HG03108 (cell line): Measurements from ENCODE around the gene PRR14.
"Not testable (repeated sequence)": the region's sequence is repeated elsewhere in the genome, so short reads cannot be mapped to it uniquely, and the experiment has no call there.

Experiments used
- ATAC-seq: cut with Tn5 transposase; IDR thresholded peaks from one replicate; pipeline ENCODE4 v1.9.1; 2021; ENCODE audit warnings: moderate library complexity; ENCODE audit not compliant: unreplicated experiment

The PRR14 gene

DNA sequence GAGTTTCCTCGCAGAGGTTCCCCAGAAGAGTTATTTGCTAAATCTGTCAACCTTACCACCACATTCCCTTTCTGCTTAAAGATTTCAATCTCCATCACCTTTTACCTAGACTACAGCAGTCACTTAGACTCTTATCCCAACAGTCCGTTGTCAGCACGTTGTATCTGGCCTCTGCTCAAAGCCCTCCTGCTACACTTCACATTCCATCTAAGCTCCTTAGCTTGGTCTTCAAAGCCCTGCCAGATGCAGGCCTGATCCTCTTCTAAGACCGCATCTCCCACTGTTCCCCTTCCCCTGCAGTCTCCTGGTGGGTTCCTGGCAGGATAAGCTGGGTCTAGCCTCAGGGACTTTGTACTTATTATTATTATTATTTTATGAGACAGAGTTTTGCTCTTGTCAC lies 37.9 kb downstream of the PRR14 start:
- ATAC-seq: no peak

DNA sequence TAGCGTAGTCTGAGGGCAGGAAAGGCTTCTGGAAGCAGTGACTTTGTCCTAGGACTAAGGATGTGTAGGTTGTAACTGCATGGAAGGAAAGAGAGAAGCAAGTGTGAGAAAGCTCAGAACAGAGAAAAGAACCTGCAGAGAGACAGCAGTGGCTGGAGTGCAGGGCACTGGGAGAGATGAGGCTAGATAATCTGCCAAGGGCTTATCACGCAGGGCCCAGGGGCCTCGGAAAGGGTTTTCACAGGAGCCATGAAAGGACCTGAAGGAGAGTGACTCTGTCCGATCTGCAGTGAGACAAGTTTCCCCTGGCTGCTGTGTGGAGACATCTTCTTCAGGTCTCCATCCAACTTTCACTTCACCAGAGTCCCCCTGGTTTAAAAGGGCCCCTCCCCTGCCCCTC lies 41.1 kb downstream of the PRR14 start:
- no peak for ATAC-seq

DNA sequence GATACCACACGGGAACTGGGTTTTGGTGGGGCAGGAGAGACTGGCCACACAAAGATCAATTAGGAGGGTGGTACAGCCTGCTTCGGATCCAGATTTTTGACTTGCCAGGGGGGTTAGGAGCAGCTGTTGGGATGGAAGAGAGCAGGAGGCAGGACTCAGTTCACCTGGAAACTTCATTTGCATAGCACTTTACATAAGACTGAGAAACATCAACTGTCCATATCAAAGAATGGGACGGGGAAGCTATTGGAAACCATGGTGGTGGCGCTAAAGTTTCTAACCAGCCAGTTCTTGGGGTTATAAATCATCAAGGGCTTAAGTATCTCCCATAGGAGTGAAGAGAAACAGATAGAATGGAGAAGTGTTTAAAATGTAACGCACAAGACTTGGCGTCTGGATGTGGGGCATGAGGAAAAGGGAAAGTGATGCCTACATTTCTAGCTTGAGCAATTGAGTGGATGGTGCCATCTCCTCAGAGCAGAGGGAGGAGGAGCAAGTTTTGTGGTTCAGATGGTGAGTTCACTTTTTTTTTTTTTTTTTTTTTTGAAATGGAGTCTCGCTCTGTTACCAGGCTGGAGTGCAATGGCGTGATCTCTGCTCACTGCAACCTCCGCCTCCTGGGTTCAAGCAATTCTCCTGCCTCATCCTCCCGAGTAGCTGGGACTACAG lies 41.8 kb downstream of the PRR14 start:
- ATAC-seq: no peak

DNA sequence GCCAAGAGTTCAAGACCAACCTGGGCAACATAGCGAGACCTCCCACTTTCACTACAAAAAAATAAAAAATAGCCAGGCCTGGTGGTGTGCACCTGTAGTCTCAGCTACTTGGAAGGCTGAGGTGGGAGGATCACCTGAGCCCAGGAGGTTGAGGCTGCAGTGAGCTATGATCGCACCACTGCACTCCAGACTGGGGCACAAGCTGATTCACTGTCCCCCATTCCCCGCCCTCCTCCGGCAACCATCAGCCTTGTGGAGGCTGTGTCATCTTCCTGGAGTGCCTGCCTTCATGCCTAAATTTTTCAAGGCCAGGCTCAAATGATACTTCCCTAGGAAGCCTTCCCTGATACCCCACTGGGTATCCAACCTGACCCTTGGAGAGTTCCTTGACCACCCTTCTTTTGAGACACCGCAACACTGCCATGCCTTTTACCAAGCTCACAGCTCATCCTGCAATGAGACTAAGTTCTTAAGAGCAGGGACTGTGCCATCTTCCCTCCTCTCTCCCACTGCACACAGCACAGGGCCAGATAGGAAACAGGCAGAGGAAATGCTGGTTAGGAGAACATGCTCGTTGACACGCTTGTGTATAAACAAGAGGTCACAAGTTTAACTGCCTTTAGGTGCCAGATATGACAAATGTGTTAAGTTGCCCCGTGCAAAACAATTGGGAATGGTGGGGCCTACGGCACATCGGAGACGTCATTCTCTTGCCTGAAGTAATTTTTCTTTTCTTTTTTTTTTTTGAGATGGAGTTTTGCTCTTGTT lies 44.4 kb downstream of the PRR14 start:
- ATAC-seq: no peak

DNA sequence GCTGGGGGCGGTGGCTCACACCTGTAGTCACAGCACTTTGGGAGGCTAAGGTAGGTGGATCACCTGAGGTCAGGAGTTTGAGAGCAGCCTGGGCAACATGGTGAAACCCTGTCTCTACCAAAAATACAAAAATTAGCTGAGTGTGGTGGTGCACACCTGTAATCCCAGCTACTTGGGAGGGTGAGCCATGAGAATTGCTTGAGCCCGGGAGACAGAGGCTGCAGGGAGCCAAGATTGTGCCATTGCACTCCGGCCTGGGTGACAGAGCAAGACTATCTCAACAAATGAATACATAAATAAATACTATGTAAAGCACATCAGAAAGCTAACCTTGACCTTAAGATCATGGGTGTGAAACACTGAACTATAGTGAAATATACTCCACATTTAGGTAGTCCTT lies 45.9 kb downstream of the PRR14 start:
- not testable (repeated sequence) for ATAC-seq

DNA sequence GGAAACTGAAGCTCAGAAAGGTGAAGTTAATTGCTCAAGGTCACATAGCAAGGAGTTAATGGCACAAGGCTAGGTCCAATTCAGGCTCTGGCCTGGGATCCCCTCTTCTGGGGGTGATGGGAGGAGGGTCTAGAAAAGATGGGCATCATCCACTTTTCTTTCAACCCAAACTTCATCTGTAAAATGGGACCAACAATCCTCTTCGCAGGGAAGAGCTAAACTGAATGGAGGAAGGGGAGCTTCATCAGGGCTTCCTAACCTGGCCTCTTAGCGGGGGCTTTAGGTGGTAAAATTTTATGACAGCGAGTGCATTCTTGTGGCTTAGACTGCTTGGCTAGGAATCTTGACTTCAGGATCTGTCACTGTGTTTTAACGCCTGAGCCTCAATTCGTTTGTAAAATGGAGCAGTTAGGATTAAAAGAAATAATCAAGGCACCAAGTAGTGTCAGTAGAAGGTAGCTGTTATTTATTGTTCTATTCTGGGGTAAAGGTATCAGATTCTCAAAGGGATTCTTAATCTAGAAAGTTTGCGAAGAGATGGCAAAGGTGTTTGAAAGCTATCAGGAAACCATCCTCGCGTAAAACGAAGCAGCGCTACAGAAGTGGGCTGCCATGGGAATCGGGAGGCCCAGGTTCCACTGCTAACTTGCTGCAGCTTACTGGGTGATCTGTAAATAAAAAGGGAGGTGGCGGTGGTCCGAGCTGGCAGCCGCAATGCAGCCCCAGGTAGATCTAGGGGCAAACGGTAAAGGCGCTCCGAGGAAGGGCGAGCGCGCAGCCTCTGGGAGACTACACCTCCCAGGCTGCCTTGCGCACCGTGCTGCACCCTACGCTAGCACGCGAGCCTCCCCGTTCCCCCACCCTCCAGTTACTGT lies 46.7 kb downstream of the PRR14 start:
- ATAC-seq: peak; percentile 79

DNA sequence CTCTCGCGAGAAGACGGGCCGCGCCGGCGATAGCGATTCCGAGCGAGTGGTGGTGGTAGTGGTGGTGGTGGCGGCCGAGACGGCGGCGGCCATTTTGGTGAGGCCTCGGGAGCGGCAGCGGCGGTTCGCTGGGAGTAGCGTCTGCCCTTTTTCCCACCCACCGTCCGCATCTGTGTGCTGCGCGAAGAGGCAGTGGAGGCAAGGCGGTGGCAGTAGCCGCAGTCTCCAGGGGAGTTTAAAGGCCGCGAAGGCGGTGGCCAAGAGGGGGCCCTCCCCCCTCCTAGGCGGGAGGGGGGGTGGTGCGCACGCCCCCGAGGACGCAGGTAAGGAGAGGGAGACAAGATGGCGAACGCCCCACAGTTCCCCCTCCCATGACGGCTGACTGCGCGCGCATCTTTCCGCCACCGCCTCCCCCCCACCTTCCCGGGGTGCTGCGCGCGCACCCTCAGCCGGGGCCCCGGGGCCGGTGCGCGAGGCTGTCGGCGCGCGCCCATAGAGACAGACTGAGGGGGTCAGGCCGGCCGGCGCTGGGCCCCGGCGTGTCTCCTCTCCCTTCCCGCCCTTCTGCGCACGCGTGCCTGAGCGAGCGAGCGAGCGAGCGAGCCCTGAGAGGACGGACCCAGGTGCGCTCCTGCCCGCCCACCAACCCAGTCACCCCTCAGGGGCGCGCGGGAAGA lies 47.5 kb downstream of the PRR14 start:
- ATAC-seq: peak; percentile 54

DNA sequence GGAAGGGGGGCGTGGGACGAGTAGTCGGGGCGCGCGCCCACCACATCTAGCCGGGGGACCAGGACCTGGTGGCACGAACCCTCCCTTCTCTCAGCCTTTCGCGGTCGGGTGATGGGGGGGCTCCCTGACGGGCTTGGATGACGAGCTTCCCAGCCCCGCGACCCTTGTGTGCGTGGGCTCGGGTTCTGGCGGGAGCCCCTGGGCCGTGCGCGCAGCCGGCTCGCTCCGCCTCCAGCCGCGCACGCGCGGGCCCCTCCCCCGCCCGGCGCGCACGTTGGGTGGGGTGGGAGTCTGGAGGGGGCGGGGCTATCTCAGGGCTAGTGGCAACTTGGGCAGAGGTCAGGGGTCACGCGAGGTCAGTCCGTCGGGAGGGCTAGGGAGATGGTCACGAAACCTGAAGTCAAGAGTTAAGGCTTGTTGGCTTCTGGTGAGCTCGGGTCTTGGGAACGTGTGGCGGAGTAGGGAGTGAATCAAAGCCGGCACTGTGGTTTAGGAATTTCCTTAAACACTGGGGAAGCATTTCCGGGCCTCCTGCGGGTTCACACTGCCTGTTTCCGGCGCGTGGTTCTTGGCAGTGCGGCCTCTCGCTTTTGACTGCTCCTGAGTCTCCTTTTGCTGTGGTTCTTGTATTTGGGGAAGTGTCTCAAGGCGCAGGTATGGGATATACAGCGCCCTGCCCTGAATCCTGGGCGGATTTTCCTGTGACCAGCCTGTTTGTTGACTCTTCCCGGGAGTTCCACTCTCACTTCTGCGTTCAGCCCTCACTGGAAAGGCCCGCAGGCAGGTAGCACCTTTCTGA lies 48.3 kb downstream of the PRR14 start, which contains the start of gene SRCAP:
SRCAP (plus strand) TSS at position 356 of the 799 bp plus-strand sequence. CDS start 1,654 bp downstream, outside the sequence.
- ATAC-seq: peak; percentile 19

DNA sequence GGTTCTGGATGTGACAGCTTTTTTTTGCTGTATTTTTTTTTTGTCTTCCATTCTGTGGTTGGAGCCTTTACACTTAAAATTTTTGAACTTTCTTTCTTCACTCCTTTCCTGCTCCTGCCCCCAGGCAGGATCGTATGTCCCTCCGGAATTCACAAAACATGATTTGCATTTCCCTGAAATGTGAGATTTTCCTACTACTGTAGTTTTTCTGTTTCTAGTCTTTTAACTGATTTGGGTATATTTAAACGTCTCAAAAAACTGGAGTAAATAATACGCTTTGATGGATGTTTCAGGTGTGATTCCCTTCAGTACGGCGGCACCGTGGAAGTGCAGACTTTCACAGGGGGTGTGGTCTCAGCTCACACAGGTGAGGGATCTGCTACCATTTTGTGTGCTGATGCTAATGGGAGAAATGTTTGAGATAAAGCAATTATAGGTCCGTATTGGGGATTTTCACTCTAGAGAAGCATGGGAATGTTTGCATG lies 48.9 kb downstream of the PRR14 start:
- no peak for ATAC-seq

DNA sequence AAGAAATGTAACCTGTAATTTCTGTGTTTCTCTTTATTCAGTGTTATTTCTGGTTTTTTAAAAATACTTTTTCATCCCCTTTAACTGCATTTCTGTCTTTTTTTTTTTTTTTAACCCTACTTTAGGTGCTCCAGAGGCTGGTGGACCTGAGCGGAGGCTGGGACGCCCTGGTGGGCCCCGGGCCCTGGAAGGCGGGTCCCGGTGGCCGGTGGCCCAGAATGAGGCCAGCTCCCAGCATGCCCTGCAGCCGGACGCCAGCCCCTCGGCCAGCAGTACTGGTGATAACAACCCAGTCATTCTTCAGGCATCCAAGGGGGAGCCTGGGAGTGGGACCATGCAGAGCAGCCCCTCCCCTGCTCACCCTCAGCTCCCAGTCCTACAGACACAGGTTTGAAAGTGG lies 49.7 kb downstream of the PRR14 start:
- ATAC-seq: no peak

DNA sequence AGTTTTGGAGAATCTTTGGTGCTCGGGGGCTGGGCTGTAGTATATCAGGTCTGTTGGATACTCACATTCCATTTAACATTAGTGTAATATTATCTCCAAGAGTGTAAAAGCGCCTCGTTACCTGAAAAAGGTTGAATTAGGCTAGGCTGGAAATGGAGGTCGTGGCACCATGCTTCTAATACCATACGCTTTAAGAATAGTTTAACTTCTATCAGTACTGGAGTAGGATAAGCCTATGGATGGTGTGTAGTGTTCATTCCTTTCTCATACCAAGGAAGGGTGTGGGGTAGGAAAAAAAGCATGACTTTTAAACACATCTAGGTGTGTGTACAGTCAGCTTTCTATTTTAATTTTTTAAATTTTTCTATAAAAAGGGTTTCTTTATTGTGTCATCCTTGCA lies 50.2 kb downstream of the PRR14 start:
- ATAC-seq: no peak

DNA sequence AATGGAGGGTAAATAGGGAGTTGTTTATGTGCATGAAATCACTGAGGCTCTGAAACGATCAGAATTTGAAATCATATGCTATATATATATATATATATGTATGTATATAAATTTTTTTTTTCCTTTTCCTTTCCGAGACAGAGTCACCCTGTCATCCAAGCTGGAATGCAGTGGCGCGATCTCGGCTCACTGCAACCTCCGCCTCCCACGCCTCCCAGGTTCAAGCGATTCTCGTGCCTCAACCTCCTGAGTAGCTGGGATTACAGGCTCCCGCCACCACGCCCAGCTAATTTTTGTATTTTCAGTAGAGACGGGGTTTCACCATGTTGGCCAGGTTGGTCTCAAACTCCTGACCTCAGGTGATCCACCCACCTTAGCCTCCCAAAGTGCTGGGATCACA lies 52.3 kb downstream of the PRR14 start:
- not testable (repeated sequence) for ATAC-seq

DNA sequence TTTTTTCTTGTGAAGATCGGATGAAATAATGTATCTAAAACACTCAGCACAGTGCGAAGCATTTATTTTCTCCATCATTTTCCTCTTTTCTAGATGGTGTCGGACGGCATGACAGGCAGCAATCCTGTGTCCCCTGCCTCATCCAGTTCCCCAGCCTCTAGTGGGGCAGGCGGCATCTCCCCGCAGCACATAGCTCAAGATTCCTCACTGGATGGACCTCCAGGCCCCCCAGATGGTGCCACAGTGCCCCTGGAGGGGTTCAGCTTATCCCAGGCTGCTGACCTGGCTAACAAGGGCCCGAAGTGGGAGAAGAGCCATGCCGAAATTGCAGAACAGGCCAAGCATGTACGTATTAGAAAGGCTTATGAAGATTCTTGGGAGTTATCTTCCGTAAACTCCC lies 53.2 kb downstream of the PRR14 start:
- no peak for ATAC-seq
